RWPE2 (cell line): ENCODE results near the gene VEGFA.

Experiments
- ATAC-seq: fragments of 200-7000 bp; cut with Tn5 transposase; 3 replicates; pipeline ENCODE4 v1.9.1; 2021; ENCODE audit warnings: low read depth
- DNase-seq: peaks from one replicate; pipeline ENCODE4 v3.0.0-alpha.2; 2020; ENCODE audit warnings: low spot score
- H3K27ac ChIP-seq: fragments of 450-650 bp; 2 replicates; pipeline ENCODE4 v1.5.1; 2017; ENCODE audit warnings: mild to moderate bottlenecking; ENCODE audit not compliant: poor library complexity, severe bottlenecking
- H3K27me3 ChIP-seq: fragments of 250-450 bp; sonication (Bioruptor Pico); 2 replicates; pipeline ENCODE4 v1.5.1; 2021; ENCODE audit warnings: mild to moderate bottlenecking, moderate library complexity; ENCODE audit not compliant: insufficient read depth, poor library complexity, severe bottlenecking
- H3K36me3 ChIP-seq: fragments of 250-450 bp; sonication (Bioruptor Pico); 2 replicates; pipeline ENCODE4 v1.5.1; 2020; ENCODE audit warnings: low read depth, mild to moderate bottlenecking, moderate library complexity
- H3K4me1 ChIP-seq: fragments of 250-450 bp; sonication (Bioruptor Pico); 2 replicates; pipeline ENCODE4 v1.5.1; 2021; ENCODE audit warnings: mild to moderate bottlenecking, moderate library complexity; ENCODE audit not compliant: insufficient read depth, poor library complexity, severe bottlenecking
- H3K4me3 ChIP-seq: fragments of 250-450 bp; sonication (Bioruptor Pico); 2 replicates; pipeline ENCODE4 v1.5.1; 2021; ENCODE audit warnings: mild to moderate bottlenecking, moderate library complexity; ENCODE audit not compliant: severe bottlenecking
- H3K9me3 ChIP-seq: fragments of 250-450 bp; sonication (Bioruptor Pico); 2 replicates; pipeline ENCODE4 v1.5.1; 2021; ENCODE audit warnings: mild to moderate bottlenecking, moderate library complexity; ENCODE audit not compliant: severe bottlenecking
- CTCF ChIP-seq: fragments of 450-650 bp; IDR thresholded peaks from one replicate; pipeline ENCODE4 v1.5.1; 2017; ENCODE audit warnings: mild to moderate bottlenecking, moderate library complexity; ENCODE audit not compliant: poor library complexity, severe bottlenecking

The VEGFA gene

GRCh38 chr6:43801495-43802181 is 31.6 kb downstream of the VEGFA start:
- DNase-seq (no peak), ATAC-seq (no peak)
- TF ChIP-seq CTCF: no peak
- Histone ChIP-seq H3K4me3 (no peak overlapping the region), H3K4me1 (peaks cover 17% of the 10 kb centered on the region), H3K27ac (no peak overlapping the region), H3K36me3 (no peaks in the 10 kb centered on the region), H3K9me3 (no peaks in the 10 kb centered on the region), H3K27me3 (no peaks in the 10 kb centered on the region)

GRCh38 chr6:43803055-43803782 is 33.2 kb downstream of the VEGFA start:
- Histone ChIP-seq H3K4me3 (no peak overlapping the region), H3K36me3 (no peaks in the 10 kb centered on the region), H3K27ac (no peak overlapping the region), H3K27me3 (no peaks in the 10 kb centered on the region), H3K4me1 (peaks cover 18% of the 10 kb centered on the region), H3K9me3 (no peaks in the 10 kb centered on the region)
- no peak for TF ChIP-seq CTCF
- ATAC-seq: no peak
- DNase-seq: no peak

GRCh38 chr6:43803783-43804549 is 34.0 kb downstream of the VEGFA start:
- ATAC-seq (peak; percentile 13; the same call in 1 of the 3 replicates), DNase-seq (no peak)
- Histone ChIP-seq H3K4me3 (no peak overlapping the region), H3K27me3 (no peaks in the 10 kb centered on the region), H3K4me1 (peaks cover 12% of the 10 kb centered on the region), H3K9me3 (no peaks in the 10 kb centered on the region), H3K27ac (no peak overlapping the region), H3K36me3 (no peaks in the 10 kb centered on the region)
- TF ChIP-seq CTCF: no peak

GRCh38 chr6:43804550-43805223 is 34.7 kb downstream of the VEGFA start:
- no peak for TF ChIP-seq CTCF
- DNase-seq (no peak), ATAC-seq (no peak)
- no peak overlapping the region for H3K4me3 ChIP-seq
- no peak overlapping the region for H3K27ac ChIP-seq
- no peaks in the 10 kb centered on the region for H3K9me3 ChIP-seq
- H3K27me3 ChIP-seq: no peaks in the 10 kb centered on the region
- H3K4me1 ChIP-seq: peaks cover 7% of the 10 kb centered on the region
- no peaks in the 10 kb centered on the region for H3K36me3 ChIP-seq
